Suprapubic skin (tissue), 4 donors: Measurements from ENCODE around the gene GNAL. TPM values are rescaled to one million over a fixed set of nuclear protein-coding genes. Genes with fewer than 3 reads are reported as not detected.

Source experiments
- DNase-seq, 2 donors: peaks; one replicate each; pipeline ENCODE4 v3.0.0-alpha.2; 2019; ENCODE audit warnings: low spot score in 2 of 2
- H3K27ac ChIP-seq: fragments of 200-600 bp; sonication (generic); one replicate; pipeline ENCODE4 v1.5.1; 2019
- H3K27me3 ChIP-seq: fragments of 200-600 bp; sonication (generic); one replicate; pipeline ENCODE4 v1.5.1; 2019
- H3K36me3 ChIP-seq: fragments of 200-600 bp; sonication (generic); one replicate; pipeline ENCODE4 v1.5.1; 2019
- H3K4me1 ChIP-seq: fragments of 200-600 bp; sonication (generic); one replicate; pipeline ENCODE4 v1.5.1; 2019
- H3K4me3 ChIP-seq: fragments of 200-600 bp; sonication (generic); one replicate; pipeline ENCODE4 v1.5.1; 2019; ENCODE audit warnings: mild to moderate bottlenecking
- H3K9me3 ChIP-seq: fragments of 200-600 bp; sonication (generic); one replicate; pipeline ENCODE4 v1.5.1; 2019
- CTCF ChIP-seq, 2 donors: fragments of 200-600 bp in 1 of 2; fragments of 450-650 bp in 1 of 2; sonication (generic) in 1 of 2; IDR thresholded peaks; one replicate each; pipeline ENCODE4 v1.5.1; 2016 to 2019; ENCODE audit warnings: antibody characterized with exemption in 2 of 2, mild to moderate bottlenecking in 1 of 2, moderate library complexity in 1 of 2
- EP300 ChIP-seq: sonication (generic); formaldehyde crosslinking; IDR thresholded peaks from one replicate; pipeline ENCODE4 v1.6.1; 2017; ENCODE audit warnings: antibody characterized with exemption
- POLR2A ChIP-seq, 2 donors: fragments of 450-650 bp; IDR thresholded peaks; one replicate each; pipeline ENCODE4 v1.6.1; 2017; ENCODE audit warnings: antibody characterized with exemption in 2 of 2, mild to moderate bottlenecking in 2 of 2, moderate library complexity in 2 of 2
- POLR2AphosphoS5 ChIP-seq, 3 donors: sonication (generic); formaldehyde crosslinking; IDR thresholded peaks; one replicate each; pipeline ENCODE4 v1.6.1; 2017; ENCODE audit warnings: antibody characterized with exemption in 3 of 3
- WGBS: methylation state at CpG from one replicate; pipeline ENCODE4 v1.1.5; 2018; 5-methylcytosine and 5-hydroxymethylcytosine counted together
- total RNA-seq, 4 donors: library from RNA; depleted of rRNA; stranded (reverse); fragments of >200 nt; gene quantifications; one replicate each; pipeline ENCODE4 v1.1.0, GENCODE V29; 2016

GNAL gene
- total RNA-seq, 4 donors from 2014 or later = 8.7 to 17.2 (median 15.0) TPM

GRCh38 chr18:11780042-11780441, 91.0 kb downstream of the GNAL start:
- H3K27ac ChIP-seq = no peak overlapping the region
- no peaks in the 10 kb centered on the region for H3K36me3 ChIP-seq
- no peaks in the 10 kb centered on the region for H3K4me1 ChIP-seq
- no peak for DNase-seq
- 83% methylated on average over 5 of the region's 5 CpGs for WGBS
- H3K27me3 ChIP-seq = no peaks in the 10 kb centered on the region
- TF ChIP-seq EP300 (no peak), POLR2AphosphoS5 (IDR thresholded peaks at IDR 0.05) (no peak), POLR2A (IDR thresholded peaks at IDR 0.05) (no peak), CTCF (IDR thresholded peaks at IDR 0.05) (no peak)
- no peak overlapping the region for H3K4me3 ChIP-seq
- H3K9me3 ChIP-seq = no peaks in the 10 kb centered on the region

- Histone ChIP-seq H3K36me3 (no peaks in the 10 kb centered on the region), H3K4me1 (no peaks in the 10 kb centered on the region), H3K9me3 (no peaks in the 10 kb centered on the region), H3K27ac (no peak overlapping the region), H3K27me3 (no peaks in the 10 kb centered on the region), H3K4me3 (no peak overlapping the region)
- WGBS = 95% methylated on average over 7 of the region's 7 CpGs
- TF ChIP-seq EP300 (no peak), POLR2A (IDR thresholded peaks at IDR 0.05) (no peak), POLR2AphosphoS5 (IDR thresholded peaks at IDR 0.05) (no peak), CTCF (IDR thresholded peaks at IDR 0.05) (no peak)
- no peak for DNase-seq
These were observed 94.8 kb downstream of the GNAL start for GRCh38 chr18:11783716-11784331.

GRCh38 chr18:11784674-11785304, 95.7 kb downstream of the GNAL start:
- Histone ChIP-seq H3K36me3 (no peaks in the 10 kb centered on the region), H3K4me3 (no peak overlapping the region), H3K27me3 (no peaks in the 10 kb centered on the region), H3K27ac (no peak overlapping the region), H3K4me1 (no peaks in the 10 kb centered on the region), H3K9me3 (no peaks in the 10 kb centered on the region)
- TF ChIP-seq CTCF (IDR thresholded peaks at IDR 0.05) = no peak
- no peak for TF ChIP-seq POLR2AphosphoS5 (IDR thresholded peaks at IDR 0.05)
- no peak for TF ChIP-seq POLR2A (IDR thresholded peaks at IDR 0.05)
- no peak for TF ChIP-seq EP300
- DNase-seq = no peak
- 90% methylated on average over 6 of the region's 6 CpGs for WGBS

GRCh38 chr18:11785444-11786055, 96.5 kb downstream of the GNAL start:
- TF ChIP-seq CTCF (IDR thresholded peaks at IDR 0.05) = no peak
- no peak for TF ChIP-seq POLR2A (IDR thresholded peaks at IDR 0.05)
- TF ChIP-seq POLR2AphosphoS5 (IDR thresholded peaks at IDR 0.05) = no peak
- no peak for TF ChIP-seq EP300
- Histone ChIP-seq H3K27ac (no peak overlapping the region), H3K4me3 (no peak overlapping the region), H3K36me3 (no peaks in the 10 kb centered on the region), H3K9me3 (no peaks in the 10 kb centered on the region), H3K4me1 (no peaks in the 10 kb centered on the region), H3K27me3 (no peaks in the 10 kb centered on the region)
- WGBS = 32% methylated on average over 9 of the region's 9 CpGs
- no peak for DNase-seq

GRCh38 chr18:11789716-11790510, 100.8 kb downstream of the GNAL start:
- DNase-seq = no peak
- no peak overlapping the region for H3K27ac ChIP-seq
- TF ChIP-seq EP300 = no peak
- 60% methylated on average over 7 of the region's 7 CpGs for WGBS
- no peaks in the 10 kb centered on the region for H3K36me3 ChIP-seq
- H3K4me3 ChIP-seq = no peak overlapping the region
- H3K27me3 ChIP-seq = no peaks in the 10 kb centered on the region
- H3K4me1 ChIP-seq = no peaks in the 10 kb centered on the region
- no peaks in the 10 kb centered on the region for H3K9me3 ChIP-seq
